Pulmonary artery endothelial cell (primary cell): ENCODE measurements around the gene PI4KB. TPM values are rescaled to one million over a fixed set of nuclear protein-coding genes. Genes with fewer than 3 reads are reported as not detected.
"Not testable (repeated sequence)": the region's sequence is repeated elsewhere in the genome, so short reads cannot be mapped to it uniquely, and the experiment has no call there.

Source experiments
- DNase-seq: peaks from one replicate; pipeline ENCODE4 v3.0.0-alpha.2; 2011; ENCODE audit warnings: low read depth, low spot score
- total RNA-seq: library from RNA; depleted of rRNA; stranded (reverse); fragments of >200 nt; gene quantifications from 2 replicates; pipeline ENCODE4 v1.2.3, GENCODE V29; 2014

PI4KB gene
- total RNA-seq: 39.4 and 50.7 TPM in 2 replicates

- peak; percentile 96 for DNase-seq
Observed at GRCh38 chr1:151327223-151327902, at the start of gene PI4KB. PI4KB (minus strand) TSS chr1:151327416; CDS start chr1:151316481, 10,935 bp downstream.

GRCh38 chr1:151373196-151373595, 46.0 kb upstream of the PI4KB start:
- DNase-seq: no peak

DNA sequence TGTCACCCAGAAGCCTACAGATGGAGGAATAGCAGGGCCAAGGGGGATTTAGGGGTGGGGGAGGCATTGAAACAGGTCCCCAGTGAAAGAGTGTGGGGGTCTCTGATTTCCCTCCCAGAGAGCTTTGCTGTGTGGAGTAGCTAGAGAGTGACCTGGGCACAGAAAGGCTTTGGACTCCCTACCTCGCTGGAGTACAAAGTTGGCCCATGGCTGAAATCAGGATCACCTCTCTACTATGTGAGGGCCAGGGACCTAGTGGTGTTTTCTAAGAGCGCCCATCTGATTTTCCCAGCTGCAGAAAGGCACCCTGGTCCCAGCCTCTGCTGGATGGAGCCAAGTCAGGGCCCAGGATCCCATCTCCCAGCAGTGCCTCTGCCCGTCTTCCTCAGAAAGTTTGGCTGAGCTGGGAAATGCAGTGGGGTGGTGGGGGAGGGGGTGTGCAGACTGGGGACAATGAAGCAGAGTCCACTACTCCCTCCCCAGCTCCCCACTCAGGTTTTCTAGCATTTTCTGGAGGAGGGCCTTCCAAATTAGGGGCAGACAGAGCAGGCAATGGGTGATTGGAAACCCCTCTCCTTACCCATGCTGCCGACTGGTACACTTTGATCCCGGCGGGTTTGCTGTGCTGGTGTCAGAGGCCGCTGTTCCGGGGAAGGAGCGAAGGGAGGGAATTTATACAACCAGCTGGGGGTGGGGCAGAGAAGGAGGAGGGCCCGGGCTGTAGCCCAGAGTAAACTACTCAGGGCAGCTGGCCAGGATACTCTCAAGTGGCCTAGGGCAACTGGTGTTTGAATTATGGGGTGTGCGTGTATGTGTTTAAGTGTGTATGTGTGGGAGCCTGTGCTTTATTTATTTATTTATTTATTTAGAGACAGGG, 45.1 kb upstream of the PI4KB start, which contains the start of gene SELENBP1:
Gene SELENBP1 (minus strand): TSS at position 648 of the 877 bp plus-strand sequence. CDS start 64 bp downstream, at position 584.
- DNase-seq: no peak

DNA sequence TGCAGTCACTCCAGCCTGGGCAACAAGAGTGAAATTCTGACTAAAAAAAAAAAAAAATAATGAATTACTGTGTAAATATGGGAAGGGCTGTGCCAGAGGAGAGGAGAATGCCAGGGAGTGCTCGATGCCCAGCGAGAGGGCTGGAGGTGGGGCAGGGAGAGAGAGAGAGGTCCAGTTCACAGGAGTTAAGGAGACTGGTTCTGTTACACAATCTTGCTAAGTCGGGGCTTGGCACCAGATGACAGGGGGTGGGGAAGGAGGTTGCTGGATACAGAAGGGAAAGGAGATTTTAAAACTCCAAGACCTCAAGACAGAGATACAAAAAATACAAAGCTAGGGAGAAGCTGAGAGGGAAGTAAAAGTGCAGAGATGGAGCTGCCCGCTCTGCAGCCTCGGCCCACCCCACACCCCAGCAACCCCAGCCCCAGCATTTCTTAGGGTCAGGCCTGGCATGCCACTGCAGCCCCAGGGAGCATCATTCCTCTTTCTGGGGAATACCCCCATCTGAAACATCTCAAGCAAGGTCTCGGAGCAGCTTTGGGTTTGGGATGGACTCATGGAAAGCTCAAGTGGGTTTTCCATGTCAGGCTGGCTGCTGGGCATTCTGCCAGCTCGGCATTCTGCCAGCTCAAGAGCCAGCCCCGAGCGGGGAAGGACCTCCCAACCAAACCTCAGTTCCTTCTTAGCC, 44.3 kb upstream of the PI4KB start:
- DNase-seq: no peak

DNA sequence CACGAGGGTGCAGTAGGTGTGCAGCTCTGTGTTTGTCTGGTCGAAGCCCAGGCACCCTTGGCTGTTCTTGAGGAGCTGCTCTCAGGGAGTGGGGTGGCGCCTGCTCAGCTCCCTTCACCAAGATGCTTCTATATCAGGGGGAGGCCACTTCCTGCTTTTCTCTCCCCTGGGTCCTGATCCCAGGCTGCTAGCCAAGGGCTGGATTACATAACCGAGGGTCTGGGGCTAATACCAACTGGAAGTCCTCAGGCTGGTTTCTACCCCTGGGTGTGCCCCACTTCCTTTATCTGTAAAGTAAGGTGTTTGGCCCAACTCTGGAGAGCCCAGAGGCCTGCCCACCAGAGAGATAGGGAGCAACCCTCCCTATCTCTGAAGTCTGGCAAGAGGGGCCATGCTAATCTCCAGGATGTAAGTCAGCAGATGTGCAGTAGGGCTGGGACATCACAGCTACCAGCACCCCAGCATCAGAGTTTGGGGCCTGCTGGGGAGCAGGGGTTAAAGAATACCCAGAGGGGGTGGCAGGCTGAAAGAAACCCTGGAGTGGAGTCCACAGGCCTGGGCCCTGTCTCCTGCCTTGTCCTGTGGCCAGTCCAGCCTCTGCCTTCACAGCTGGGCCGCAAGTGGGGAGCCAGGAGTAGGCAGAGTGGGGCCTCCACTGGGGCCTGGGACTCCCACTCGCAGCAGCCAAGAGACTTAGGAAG, 43.1 kb upstream of the PI4KB start:
- no peak for DNase-seq

- no peak for DNase-seq
Observed at GRCh38 chr1:151369621-151370048, 42.4 kb upstream of the PI4KB start.

- no peak for DNase-seq
Observed at GRCh38 chr1:151369302-151369610, 42.0 kb upstream of the PI4KB start.

DNA sequence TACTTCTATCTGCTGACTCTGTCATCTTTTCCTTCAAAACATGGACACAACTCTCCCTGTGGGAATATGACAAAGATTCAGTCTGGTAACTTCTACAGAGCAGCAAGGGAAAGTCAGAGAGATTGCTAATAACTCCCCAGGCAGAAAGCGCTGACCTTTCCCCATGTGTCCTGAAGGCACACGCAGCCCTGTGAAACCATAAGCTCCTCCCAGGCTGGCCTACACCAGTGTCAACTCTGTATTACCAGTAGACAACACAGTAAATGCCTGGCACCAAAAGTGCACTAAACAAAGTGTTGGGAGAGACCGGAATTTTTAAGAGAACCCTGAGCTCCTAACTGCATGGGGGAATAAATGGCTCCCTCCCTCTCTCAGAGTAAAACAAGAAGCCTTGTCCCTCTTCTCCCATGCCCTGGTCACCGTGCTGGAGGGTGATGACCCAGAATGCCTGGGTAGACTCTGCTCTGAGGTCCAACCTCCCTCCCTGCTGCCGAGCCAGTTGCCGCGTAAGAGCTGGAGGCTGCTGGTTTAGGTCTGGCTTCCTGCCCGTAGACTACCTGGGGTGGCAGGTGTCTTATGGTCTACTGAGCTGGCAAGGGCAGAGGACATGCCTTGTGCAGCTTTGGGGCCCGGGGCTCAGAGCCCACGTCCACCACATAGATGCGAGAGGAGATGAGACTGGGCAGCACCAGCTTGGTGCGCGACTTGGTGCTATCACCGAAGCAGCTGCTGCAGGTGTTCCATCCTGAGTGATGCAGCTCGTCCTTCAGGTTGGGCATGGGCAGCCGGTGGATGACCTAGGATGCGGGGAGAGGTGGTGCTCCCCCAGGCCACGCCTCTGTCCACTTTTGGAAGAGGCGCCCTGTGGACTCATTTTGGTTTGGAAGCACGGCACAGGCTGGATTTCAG, 41.4 kb upstream of the PI4KB start:
- no peak for DNase-seq

DNA sequence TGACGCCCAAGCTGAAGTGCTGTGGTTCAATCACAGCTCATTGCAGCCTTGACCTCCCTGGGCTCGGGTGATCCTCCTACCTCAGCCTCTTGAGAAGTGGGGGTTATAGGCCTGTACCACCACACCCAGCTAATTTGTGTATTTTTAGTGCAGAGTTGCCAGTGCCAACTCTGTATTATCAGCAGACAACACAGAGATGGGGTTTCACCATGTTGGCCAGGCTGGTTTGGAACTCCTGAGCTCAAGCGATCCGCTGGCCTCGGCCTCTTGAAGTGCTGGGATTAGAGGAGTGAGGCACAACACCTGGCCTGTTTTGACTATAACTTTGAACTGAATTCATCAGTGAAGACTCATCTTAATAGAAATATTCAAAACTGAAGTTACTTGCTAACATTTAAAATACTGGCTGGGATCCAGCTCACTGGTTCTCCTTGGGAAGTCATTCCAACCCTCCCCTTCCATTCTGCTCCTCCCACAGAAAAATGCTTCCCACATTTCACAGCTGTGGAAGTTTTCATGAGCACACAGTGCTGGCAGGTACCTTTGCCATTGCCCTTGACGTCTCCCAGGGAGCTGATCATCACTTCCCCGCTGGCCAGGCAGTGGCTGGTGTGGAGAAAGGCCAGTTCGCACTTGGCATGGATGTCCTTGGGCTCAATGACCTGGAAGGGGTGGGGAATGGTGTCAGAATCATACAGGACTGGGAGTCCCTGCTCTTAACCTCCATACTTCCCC, 40.6 kb upstream of the PI4KB start:
- no peak for DNase-seq

DNA sequence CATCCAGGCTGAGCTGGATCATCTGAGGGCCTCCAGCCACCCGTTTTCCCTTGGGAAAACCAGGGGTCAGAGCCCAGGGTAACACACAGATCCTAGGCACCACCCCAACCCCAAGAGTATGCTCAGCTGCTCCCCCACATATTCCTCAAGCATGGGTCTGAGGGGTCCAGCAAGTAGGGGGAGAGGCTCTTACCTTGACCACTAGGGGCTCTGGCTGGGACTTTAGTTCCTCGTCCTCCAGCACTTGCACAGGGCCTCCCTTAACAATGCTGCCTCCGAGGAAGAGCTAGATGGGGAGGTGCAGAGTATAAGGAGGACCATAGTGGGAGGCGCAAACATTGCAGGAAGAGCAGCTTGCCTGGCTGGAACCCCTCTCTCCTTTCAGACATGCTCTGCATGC, 37.8 kb upstream of the PI4KB start:
- no peak for DNase-seq

GRCh38 chr1:151362308-151363155, 35.3 kb upstream of the PI4KB start:
- DNase-seq: no peak

GRCh38 chr1:151361883-151362282, 34.7 kb upstream of the PI4KB start:
- no peak for DNase-seq

DNA sequence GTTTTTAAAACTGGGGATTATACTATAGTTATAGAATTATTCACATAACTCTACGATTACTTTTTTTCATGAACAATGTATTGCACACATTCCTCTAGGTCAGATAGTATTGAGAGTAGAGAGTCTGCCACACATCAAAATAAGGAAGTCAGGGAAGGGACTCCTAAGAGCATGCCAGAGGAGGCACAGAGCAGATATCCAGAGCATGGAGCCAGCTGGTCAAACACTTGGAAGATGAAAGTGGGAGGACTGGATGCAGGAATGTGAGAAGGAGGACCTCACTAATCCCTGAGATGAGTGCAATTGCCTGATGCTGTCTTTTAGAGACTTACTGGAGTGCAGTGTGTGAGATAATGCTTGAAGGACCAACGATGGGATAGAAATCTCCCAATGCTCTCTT, 29.5 kb upstream of the PI4KB start:
- no peak for DNase-seq

- DNase-seq: no peak
Observed at GRCh38 chr1:151352021-151352718, 25.0 kb upstream of the PI4KB start.

DNA sequence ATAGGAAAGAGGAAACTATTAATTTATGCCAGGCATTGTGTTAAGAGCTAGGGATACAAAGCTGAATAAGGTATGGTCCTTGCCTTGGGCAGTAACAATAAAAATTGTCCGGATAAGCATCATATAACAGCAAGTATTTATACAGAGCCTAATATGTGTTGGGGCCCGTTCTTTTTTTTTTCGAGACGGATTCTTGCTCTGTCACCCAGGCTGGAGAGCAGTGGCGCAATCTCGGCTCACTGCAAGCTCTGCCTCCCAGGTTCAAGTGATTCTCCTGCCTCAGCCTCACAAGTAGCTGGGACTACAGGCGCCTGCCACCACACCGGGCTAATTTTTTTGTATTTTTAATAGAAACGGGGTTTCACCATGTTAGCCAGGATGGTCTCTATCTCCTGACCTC, 23.1 kb upstream of the PI4KB start:
- not testable (repeated sequence) for DNase-seq

GRCh38 chr1:151347523-151348246, 20.5 kb upstream of the PI4KB start:
- DNase-seq: no peak

DNA sequence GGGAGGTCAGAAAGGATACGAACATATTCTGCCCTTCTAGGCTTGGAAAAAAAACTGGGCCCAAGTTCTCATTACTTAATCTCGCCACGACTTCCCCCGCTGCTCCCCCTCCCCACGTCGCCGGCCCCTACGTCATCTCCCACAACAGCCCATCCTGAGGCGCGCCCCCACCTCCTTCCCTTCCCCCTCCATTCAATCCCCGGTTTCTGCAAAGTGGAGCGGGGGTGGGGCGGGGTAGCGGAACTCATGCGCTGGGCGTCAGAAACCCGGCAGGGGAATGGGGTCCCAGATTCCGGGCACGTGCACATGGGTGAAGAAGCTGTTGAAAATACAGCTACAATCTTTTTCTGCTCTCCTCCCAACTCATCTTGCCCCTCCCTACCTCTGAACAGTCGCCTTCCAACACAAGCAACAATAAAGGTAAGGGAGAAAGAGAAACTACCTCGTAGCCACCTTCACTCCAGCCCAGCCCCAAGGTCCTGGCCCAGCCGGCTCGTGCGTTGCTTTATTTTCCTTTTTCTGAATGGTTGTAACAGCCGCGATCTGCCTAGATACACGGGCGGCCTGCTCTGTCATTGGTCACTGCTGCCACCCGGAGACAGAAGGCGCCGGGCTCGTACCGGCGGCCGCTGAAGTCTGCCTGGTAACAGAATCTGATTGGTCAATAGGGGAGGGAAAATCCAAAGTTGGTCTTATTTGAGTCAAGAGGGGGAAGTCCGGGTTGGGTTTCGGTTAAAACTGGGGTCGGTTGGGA, 19.7 kb upstream of the PI4KB start, which contains the start of gene RFX5:
Gene RFX5 (minus strand): TSS at position 484 of the 754 bp plus-strand sequence. CDS start 932 bp downstream, outside the sequence.
- DNase-seq: peak; percentile 93
